ENCODE data around the gene MAPKAPK5. TPM values are rescaled to one million over a fixed set of nuclear protein-coding genes. Genes with fewer than 3 reads are reported as not detected.

The MAPKAPK5 gene
- total RNA-seq, 1 experiment from 2014 or later = 78.2 TPM

DNA sequence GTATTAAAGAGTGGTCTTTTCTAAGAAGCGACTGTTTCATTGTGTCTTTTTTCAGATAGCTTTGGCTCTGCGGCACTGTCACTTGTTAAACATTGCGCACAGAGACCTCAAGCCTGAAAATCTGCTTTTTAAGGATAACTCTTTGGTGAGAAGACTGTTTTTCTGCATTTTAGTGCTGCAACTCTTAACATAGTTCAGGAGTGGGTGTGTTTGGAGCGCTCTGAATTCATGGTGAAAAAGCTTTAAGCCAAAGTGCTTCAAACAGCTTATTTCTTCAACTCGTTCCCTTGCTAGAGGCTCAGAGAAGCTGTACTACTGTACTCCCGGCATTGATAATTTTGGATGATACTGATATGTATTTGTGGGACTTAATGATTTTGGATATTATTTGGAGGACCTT, 28.2 kb downstream of the MAPKAPK5 start:
- Histone ChIP-seq H4K20me1 (ENCODE audit: low read length) (no peaks in the 10 kb centered on the region), H3K9me3 (ENCODE audit: low read length) (no peaks in the 10 kb centered on the region), H3F3A (ENCODE audit: low read length, unreplicated experiment) (no peaks in the 10 kb centered on the region), H3K9ac (ENCODE audit: low read length) (no peak overlapping the region), H3K79me2 (ENCODE audit: low read length) (peaks cover 2% of the 10 kb centered on the region; the same call in 1 of the 2 replicates), H3K4me3 (ENCODE audit: low read length) (no peak overlapping the region), H3K4me2 (ENCODE audit: low read length) (no peak overlapping the region), H3K9me2 (replicated peaks; ENCODE audit: low read length) (no peaks in the 10 kb centered on the region), H3K27ac (ENCODE audit: low read length) (no peak overlapping the region), H3K4me1 (ENCODE audit: insufficient read depth, low read length) (no peaks in the 10 kb centered on the region), H2AFZ (ENCODE audit: low read length) (no peak overlapping the region), H3K27me3 (ENCODE audit: low read length) (no peaks in the 10 kb centered on the region), H3K36me3 (ENCODE audit: low read depth, low read length) (peaks cover 68% of the 10 kb centered on the region)
- POLR2A ChIA-PET (ENCODE audit: unreplicated experiment) = no interaction called here
- intact Hi-C loops (cut with micrococcal nuclease) = no loop called here
- no peak for TF ChIP-seq EZH2phosphoT487 (IDR thresholded peaks at IDR 0.05; ENCODE audit: borderline replicate concordance, low read length)
- TF ChIP-seq EZH2 (IDR thresholded peaks at IDR 0.05; ENCODE audit: low read length, unreplicated experiment) = no peak
- TF ChIP-seq, protein P1, sequence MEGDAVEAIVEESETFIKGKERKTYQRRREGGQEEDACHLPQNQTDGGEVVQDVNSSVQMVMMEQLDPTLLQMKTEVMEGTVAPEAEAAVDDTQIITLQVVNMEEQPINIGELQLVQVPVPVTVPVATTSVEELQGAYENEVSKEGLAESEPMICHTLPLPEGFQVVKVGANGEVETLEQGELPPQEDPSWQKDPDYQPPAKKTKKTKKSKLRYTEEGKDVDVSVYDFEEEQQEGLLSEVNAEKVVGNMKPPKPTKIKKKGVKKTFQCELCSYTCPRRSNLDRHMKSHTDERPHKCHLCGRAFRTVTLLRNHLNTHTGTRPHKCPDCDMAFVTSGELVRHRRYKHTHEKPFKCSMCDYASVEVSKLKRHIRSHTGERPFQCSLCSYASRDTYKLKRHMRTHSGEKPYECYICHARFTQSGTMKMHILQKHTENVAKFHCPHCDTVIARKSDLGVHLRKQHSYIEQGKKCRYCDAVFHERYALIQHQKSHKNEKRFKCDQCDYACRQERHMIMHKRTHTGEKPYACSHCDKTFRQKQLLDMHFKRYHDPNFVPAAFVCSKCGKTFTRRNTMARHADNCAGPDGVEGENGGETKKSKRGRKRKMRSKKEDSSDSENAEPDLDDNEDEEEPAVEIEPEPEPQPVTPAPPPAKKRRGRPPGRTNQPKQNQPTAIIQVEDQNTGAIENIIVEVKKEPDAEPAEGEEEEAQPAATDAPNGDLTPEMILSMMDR (conservative IDR thresholded peaks at IDR 0.05; ENCODE audit: low read depth, low read length) = no peak
- BruUV-seq (replicated peaks) = no TSS peak
- no peak for DNase-seq
- CTCF ChIA-PET = no interaction called here
- no peak for ATAC-seq

GRCh38 chr12:111870706-111871105, 28.7 kb downstream of the MAPKAPK5 start:
- intact Hi-C loops (cut with micrococcal nuclease) = no loop called here
- no peak for DNase-seq
- ChIA-PET CTCF (no interaction called here), POLR2A (ENCODE audit: unreplicated experiment) (no interaction called here)
- no peak overlapping the region for H2AFZ ChIP-seq (ENCODE audit: low read length)
- no peak overlapping the region for H3K4me2 ChIP-seq (ENCODE audit: low read length)
- BruUV-seq (replicated peaks) = no TSS peak
- TF ChIP-seq EZH2phosphoT487 (IDR thresholded peaks at IDR 0.05; ENCODE audit: borderline replicate concordance, low read length) (no peak), EZH2 (IDR thresholded peaks at IDR 0.05; ENCODE audit: low read length, unreplicated experiment) (no peak)
- TF ChIP-seq, protein P1 (conservative IDR thresholded peaks at IDR 0.05; ENCODE audit: low read depth, low read length) = no peak
- no peaks in the 10 kb centered on the region for H3K4me1 ChIP-seq (ENCODE audit: insufficient read depth, low read length)
- no peaks in the 10 kb centered on the region for H3K79me2 ChIP-seq (ENCODE audit: low read length)
- no peaks in the 10 kb centered on the region for H3K9me3 ChIP-seq (ENCODE audit: low read length)
- no peak overlapping the region for H3K9ac ChIP-seq (ENCODE audit: low read length)
- no peaks in the 10 kb centered on the region for H3K27me3 ChIP-seq (ENCODE audit: low read length)
- no peak for ATAC-seq
- no peaks in the 10 kb centered on the region for H3F3A ChIP-seq (ENCODE audit: low read length, unreplicated experiment)
- no peaks in the 10 kb centered on the region for H3K9me2 ChIP-seq (replicated peaks; ENCODE audit: low read length)
- H4K20me1 ChIP-seq (ENCODE audit: low read length) = no peaks in the 10 kb centered on the region
- H3K36me3 ChIP-seq (ENCODE audit: low read depth, low read length) = peaks cover 67% of the 10 kb centered on the region
- H3K27ac ChIP-seq (ENCODE audit: low read length) = no peak overlapping the region
- H3K4me3 ChIP-seq (ENCODE audit: low read length) = no peak overlapping the region

DNA sequence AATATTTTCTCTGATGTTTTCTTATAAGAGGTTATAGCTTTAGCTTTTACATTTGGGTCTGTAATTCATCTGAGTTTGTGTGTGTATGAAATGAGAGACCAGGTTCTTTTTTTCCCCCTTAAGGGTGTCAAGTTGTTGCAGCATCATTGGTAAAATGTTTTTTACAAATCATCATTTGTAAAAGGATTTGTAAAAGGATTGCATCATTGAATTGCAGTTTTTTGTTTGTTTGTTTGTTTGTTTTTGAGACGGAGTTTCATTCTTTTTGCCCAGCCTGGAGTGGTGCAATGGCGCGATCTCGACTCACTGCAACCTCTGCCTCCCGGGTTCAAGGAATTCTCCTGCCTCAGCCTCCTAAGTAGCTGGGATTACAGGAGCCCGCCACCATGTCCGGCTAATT, 31.1 kb downstream of the MAPKAPK5 start:
- no TSS peak for BruUV-seq (replicated peaks)
- Histone ChIP-seq H3K27ac (ENCODE audit: low read length) (no peak overlapping the region), H3K27me3 (ENCODE audit: low read length) (no peaks in the 10 kb centered on the region), H3F3A (ENCODE audit: low read length, unreplicated experiment) (no peaks in the 10 kb centered on the region), H3K36me3 (ENCODE audit: low read depth, low read length) (peaks cover 59% of the 10 kb centered on the region), H4K20me1 (ENCODE audit: low read length) (no peaks in the 10 kb centered on the region), H3K9ac (ENCODE audit: low read length) (no peak overlapping the region), H3K9me2 (replicated peaks; ENCODE audit: low read length) (no peaks in the 10 kb centered on the region), H3K4me1 (ENCODE audit: insufficient read depth, low read length) (no peaks in the 10 kb centered on the region), H3K9me3 (ENCODE audit: low read length) (no peaks in the 10 kb centered on the region), H3K4me3 (ENCODE audit: low read length) (no peak overlapping the region), H2AFZ (ENCODE audit: low read length) (no peak overlapping the region), H3K79me2 (ENCODE audit: low read length) (no peaks in the 10 kb centered on the region), H3K4me2 (ENCODE audit: low read length) (no peak overlapping the region)
- no peak for TF ChIP-seq EZH2 (IDR thresholded peaks at IDR 0.05; ENCODE audit: low read length, unreplicated experiment)
- TF ChIP-seq, protein P1 (conservative IDR thresholded peaks at IDR 0.05; ENCODE audit: low read depth, low read length) = no peak
- no peak for TF ChIP-seq EZH2phosphoT487 (IDR thresholded peaks at IDR 0.05; ENCODE audit: borderline replicate concordance, low read length)
- intact Hi-C loops (cut with micrococcal nuclease) = no loop called here
- CTCF ChIA-PET = no interaction called here
- ATAC-seq = no peak
- POLR2A ChIA-PET (ENCODE audit: unreplicated experiment) = no interaction called here
- no peak for DNase-seq
